Fibroblast of skin of scalp (primary cell): ENCODE measurements around the gene FIBCD1.

Experiments
- DNase-seq: peaks from one replicate; pipeline ENCODE4 v3.0.0-alpha.2; 2013

FIBCD1 gene

DNA sequence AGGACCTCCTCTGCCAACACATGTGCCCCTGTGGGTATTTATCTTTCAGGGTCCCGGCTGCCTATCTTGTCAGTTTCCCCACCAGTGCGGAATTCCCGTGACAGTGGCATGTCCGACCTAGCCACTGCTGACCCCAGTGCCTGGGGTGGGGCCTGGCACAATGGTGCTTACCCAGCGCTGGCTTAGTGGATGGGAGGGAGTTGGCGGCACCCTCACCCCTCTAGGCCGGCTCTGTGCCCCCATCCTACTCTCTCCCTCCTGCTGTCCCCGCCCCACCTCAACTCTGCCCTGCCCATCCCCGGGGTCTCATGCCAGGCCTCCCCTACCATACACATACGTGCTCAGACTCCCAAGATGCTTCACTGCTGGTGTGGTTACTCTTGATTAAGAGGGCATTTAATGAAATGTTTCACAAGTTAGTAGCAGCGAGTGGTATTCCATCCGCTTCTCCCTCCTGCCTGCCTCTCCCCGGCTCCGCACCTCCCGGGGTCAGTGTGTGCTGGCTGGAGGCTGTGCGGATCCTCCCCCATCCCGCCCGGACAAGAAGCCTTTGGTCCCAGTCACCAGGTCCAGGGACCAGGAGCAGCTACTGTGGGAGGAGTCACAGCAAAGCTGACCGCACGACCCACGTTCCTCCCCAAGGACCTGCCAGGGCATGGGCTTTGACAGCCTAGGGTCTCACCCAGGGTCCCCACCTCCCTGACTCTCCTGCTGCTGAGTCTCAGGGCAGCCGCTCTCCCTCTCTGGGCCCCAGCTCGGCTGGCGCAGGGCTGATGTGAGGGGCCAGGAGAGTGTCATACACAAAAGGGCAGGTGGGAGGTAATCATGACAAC lies 32.9 kb downstream of the FIBCD1 start:
- no peak for DNase-seq

DNA sequence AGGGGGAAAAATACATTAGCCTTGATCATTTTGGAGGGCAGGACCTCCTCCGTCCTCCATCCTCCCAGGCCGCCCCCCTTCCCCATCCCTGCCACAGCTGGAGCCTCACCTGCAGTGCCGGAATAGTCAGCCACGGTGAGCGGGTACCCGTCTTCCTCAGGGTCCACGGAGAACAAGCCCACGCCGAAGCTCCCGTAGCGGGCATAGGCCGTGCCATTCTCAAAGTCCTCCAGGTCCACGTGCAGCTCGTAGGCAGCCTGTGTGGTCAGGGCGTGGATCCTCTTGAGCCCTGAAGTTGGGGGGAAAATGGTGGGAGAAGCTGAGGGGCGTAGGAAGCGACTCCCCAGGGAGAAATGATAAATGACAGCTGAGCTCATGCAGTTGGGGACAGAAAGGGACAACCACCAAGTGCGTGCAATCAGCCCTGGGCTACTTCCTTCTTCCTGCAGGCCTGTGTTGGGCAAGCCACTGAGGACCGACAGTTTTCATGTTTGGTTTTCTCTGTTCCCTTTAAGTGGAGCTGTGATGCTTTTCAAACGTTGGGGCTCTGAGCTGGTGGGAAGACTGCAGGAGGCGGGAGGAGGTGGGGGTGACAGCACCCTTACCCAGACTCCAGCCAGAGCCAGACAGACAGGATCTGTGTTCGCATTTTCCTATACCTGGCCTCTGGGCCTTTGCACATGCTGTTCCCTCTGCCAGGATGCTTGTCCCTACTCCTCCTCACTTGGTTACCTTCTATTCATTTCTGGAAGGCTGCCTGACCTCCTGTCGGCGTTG lies 33.7 kb downstream of the FIBCD1 start:
- no peak for DNase-seq

DNA sequence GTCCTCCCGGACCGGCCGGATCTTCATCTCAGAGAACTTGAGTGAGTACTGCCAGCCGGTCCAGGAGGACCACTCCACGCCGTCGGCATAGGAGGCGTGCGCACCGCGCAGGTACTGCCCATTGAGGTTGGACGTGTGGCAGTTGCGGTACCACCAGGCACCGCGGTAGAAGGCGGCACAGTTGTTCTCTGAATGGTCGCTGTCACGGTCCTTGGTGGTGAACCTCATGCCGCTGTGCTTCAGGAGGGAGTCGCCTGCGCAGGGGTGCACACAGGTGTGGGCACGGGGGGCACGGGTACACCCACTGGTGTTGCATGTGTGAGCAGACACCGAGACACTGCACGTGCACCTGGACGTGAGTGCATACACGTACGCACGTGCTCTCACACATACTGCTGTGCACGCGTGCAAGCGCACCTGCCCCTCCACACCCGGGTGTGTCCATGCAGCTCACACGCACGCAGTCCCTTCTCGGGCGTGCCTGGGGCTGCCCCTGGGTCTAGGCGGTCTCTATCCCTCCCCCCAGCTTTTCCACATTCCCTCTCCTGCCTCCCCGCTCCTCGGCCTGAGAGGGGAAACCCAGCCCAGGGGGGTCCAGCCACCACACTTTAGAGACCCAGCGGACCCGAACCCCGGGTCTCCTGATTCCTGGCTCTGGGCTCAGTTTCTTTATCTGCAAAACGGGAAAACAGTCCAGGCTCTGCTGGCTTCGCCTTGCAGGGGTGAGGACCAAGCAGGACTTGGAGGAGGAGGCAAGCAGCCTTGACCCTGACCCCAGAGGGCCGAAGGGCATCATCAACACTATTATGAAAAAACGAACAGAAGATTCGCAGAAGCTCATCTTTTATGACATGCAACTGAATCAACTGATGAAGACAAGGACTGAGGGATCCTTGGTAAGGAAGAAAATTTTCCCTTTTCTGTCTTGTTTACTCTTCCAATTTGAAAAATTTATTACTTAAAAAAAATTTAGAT lies 34.7 kb downstream of the FIBCD1 start:
- DNase-seq, result no peak

DNA sequence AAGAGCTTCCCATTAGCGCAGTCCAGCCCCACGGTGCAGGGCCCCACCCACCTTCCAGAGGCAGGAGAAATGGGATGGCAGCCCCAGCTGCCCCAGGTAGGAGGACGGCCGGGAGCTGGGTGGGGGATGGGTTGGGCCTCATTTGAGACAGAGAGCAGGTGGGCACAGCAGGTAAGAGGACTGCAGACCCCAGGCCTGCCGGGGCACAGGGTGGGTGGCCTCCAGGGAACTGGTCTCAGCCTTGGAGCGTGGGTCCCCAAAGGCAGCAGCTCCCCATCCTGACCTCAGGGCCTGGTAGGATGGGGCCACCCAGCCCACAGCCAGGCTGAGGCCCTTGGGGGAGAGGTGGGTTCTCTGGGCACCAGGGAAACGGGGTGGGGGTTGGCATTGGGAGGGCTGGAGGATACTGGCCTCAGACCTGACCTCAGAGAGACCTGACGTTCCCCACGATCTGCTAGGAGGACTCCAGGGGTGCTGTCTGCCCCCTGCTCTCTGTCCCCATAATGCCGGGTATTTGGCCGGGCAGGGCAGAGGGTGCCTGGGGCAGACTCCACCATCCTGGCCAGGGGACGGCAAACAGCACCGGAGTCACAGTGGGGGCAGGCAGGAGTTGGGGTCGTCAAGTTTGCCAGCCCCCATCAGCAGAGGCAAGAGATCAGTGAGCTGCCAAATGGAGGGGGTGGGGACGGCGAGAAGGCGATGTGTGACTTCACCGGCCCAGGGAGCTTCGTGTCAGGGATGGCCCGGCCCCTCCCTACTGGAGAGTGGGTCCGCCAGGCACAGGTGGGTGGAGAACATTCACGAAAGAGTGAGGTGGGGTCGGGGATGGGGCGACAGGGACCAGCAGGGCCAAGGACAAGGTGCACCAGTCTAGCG lies 35.6 kb downstream of the FIBCD1 start:
- no peak for DNase-seq

DNA sequence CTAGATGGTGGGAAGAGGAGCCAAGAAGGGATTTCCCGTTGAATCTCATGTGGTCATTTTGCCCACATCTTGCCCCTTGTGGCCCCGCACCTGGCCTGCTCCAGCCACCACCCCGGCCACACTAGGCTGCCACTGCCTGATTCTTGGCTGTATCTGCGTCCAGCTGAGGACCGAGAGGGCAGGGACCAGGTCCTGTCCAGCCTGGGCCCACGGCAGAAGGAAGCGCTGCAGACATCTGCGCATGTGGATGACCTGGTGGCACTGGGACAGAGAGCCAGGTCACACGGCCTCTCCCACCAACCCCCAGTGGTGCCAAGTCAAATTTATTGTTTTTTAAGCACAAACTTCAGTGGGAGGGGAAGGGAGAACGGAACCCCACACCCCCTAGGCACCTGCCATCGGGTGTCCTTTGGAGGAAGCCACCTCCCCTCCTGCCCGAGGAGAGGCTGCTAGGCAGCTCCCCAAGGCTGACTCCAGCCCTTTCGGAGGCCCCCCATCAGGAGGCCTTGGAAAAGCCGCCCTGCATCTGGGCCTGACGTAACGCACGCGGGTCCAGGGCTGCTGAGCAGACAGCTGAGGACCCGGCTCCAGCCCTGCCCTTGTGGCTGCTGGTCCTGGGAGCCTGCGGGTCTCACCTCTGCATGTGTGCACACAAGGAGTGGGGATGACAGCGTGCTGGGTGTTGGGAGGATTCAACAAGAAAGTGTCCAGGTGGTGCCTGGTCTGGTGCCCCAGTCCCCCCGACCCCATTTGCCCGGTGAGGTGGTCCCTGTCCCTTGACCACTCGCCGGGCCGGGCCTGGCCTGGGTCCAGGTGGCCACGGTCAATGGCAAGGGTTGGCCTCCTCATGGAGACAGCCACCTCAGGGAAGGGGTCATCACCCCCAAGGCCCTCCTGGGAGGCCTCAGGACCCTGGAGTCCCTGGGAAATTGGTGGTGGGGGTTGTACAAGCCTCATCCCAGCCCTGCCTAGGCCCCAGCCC lies 36.6 kb downstream of the FIBCD1 start:
- no peak for DNase-seq

DNA sequence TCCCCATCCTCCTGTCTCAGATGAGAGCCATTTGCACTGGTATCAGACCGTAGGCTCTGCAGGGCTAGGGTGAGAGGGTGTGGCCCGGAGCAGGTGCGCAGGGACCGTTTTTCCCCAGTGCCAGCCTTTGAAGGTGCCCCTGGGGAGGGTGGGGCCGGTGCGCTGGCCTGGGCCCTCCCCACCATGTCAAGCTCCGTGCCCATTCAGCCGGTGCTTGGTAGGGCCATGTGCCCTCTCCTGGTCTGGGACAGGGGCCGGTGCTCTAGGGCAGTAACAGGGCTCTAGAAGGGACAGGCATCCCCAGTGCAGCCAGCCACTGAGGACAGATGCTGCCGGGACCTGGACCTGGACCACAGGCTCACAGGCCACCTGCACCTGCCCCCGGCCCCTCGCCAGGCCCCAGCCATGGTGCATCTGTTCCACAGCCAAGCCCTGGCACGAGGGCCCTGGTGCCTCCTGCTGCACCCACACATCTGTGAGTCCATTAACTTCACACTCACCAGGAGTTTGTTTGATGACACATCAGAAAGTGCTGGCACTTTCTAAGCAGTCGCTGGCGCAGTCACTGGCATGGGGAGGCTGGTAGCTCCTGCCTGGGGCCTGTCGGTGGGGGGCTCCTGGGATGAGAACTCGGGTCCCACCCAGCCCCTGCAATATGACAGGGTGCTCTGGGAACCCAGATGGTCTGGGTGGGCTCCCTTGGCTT lies 37.4 kb downstream of the FIBCD1 start:
- DNase-seq, result no peak

GRCh38 chr9:130900701-130901497 lies 38.1 kb downstream of the FIBCD1 start:
- no peak for DNase-seq

- no peak for DNase-seq
These were observed 39.8 kb downstream of the FIBCD1 start for GRCh38 chr9:130899051-130899748.

GRCh38 chr9:130898552-130898852 lies 40.5 kb downstream of the FIBCD1 start:
- no peak for DNase-seq

DNA sequence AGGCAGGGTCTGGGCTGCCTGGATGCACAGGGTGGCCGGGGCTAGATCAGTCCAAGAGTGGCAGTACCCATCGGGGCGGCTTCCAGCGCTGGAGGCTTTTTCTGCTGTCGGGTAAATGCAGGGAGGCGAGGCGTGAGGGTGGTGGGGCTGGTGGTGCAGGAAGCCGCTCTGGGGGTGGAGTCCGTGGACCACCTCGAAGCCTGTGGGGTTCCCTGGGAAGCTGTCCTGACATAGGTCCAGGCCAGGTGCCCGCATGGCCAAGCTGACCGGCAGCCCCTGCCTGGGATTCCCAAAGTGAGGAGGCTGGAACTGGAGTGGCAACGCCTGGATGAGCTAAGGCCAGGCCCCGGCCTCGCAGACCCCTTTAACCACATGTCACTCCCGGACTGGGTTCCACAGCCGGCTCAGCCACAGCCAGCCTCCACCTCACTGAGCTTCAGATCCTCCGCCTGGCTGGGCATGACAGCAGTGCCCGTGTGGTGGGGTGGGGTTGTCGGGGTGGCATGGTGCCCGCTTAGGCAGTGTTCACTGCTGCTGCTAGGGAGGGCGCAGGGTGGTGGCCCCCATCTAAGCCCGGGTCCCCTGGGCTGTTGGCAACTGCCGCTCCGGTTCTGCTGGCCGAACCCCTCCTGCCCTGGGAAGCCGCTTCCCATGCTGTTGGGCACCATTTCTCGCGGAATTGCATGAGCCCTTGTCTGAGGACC lies 41.0 kb downstream of the FIBCD1 start:
- no peak for DNase-seq

- DNase-seq, result no peak
These were observed 41.8 kb downstream of the FIBCD1 start for GRCh38 chr9:130897105-130897751.

DNA sequence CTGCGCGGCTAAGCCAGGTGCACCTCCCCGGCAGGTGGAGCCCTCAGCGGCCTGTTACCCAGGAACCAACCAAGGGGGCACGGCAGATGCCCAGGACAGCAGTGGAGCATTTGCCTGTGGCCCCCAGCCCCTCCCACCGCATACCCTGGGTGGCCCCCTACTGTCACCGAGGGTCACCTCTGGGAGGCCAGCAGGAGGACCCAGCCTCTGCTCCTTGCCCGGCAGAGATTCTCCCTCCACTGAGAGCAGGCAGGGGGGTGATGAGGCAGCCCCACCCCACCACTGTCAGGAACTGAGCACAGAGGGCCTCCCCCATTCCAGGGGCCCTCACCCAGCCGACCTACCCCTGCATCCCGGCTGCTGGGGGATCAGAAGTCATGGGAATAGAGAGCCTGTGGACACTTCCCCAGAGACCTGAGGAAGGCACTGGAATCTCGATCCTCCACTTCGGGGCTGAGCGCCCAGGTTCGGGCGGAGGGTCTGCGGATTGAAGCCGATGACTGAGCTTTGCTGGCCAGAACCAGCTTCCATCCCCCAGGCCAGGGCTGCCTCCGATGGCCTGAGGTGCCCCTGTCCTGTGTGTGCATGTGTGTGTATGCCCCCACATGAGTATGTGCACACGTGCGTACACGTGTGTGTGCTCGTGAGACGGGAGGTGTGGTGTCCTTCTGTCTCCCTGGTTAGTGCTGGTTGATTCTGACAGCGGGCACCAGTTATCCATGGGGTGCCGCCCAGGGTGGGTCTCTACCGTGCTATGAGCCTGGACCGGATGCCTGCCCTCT lies 42.6 kb downstream of the FIBCD1 start, which contains the start of gene QRFP:
TSS of gene QRFP (minus strand) at position 580 of the 782 bp plus-strand sequence. CDS start 2,974 bp downstream, outside the sequence.
- DNase-seq, result no peak

DNA sequence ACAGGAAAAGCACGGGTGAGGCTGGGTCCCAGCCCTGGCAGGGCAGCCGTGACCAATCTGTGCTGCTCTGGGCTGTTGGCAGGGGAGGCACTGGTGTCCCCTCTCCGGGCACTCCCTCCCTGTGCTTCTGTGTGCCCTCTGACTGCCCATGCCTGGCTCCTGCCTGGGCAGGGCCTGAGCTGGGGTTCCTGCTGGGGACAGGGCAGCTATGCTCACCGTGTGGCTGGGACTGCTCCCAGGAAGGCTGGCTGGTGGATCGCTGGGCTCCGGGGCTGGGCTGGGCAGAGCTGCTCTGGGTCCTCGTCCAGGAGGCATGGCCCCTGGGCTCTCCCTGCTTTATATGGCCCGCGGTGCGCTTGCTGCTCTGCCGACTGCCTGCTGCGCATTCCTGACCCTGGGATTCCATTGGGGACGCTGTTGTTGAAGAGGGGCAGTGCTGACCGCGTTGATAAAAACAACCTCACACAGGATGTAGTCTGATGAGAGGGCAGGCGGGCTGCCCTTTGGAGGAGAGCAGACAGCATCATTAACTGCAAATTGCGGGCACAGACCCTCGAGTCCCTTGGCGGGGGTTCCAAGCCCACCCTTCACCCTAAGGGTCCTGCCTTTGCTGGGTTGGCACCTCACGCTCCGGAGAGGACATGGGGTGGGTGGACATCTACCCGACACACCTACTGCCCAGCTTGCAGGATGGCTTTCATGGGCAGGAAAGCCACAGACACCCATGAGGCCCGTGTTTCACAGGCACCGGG lies 43.4 kb downstream of the FIBCD1 start:
- no peak for DNase-seq

DNA sequence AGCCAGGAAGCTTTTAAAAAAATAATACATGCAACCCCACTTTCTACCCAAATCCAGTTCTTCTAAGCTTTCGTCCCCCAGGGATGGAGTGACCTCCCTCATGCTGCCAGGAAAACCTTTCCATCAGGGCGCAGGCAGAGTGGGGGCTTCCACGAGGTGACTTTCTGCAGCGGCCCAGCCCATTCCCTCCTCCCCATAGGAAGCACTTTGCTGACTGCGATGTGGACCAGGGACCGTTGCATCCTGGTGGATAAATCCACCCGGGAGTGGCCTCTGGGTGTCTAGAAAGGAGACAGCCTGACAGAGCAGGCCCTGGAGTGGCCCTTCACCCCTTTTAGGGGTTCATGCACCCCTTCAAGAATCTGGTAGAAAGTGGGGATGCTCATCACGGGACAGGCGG lies 44.0 kb downstream of the FIBCD1 start:
- no peak for DNase-seq

DNA sequence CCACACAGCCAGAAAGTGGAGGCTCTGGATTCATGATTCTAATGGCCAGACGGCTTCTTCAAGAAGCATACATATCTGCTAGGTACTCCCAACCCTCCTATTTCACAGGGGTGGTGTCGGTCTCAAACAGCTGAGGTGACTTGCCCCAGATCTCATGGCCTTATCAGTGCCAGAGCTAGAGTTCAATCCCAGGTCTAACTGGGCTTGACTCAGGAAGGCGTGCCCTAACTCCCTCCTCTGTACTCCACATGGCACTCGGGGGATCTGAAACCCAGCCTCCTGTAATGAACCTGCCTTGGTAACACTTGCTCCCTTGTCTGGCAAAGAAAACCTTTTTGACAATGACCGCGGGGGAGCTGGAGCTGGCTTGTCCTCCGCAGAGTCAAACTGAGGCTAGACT lies 44.5 kb downstream of the FIBCD1 start:
- no peak for DNase-seq
